ENCODE data around the gene LINC01488.

LINC01488 gene

DNA sequence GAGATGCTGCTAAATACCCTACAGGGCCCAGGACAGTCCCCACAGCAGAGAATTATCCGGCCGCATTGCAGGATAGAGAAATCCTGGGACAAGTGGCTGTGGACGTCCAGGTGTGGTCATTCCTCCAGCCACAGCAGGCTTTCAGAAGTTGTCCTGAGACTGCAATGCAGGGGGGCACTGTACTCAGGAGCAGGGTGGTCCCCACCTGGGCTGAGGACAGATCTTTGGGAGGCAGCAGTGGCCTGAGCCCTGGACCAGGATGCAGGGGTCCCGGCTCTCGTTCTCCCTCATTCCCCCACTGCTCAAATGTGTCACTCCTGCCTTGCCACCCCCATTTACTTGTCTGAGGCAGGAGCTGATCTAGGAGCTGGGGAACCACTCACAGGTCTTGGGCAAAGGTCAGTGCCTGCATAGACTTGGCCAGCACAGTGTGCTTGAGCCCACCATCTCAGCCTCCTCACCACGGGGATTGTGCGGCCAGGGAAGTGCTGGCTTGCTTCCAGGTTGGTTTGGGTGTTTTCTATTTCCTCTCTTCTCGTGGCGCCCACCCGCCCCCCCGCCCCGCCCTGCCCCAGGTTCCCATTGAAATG is 15.3 kb downstream of the LINC01488 start:
- Histone ChIP-seq H2AFZ (no peak overlapping the region), H3K4me3 (ENCODE audit: low read depth, low read length) (no peak overlapping the region), H3K27me3 (ENCODE audit: control insufficient read depth, insufficient read depth, low read length) (no peaks in the 10 kb centered on the region), H3K27ac (no peak overlapping the region), H3K4me2 (ENCODE audit: low read length) (no peak overlapping the region), H3K4me1 (no peaks in the 10 kb centered on the region), H3K9ac (no peak overlapping the region), H3K79me2 (no peaks in the 10 kb centered on the region), H3K36me3 (ENCODE audit: control insufficient read depth, insufficient read depth, low read length) (no peaks in the 10 kb centered on the region), H3K9me3 (ENCODE audit: control insufficient read depth, low read length) (no peaks in the 10 kb centered on the region)
- TF ChIP-seq, protein P1, sequence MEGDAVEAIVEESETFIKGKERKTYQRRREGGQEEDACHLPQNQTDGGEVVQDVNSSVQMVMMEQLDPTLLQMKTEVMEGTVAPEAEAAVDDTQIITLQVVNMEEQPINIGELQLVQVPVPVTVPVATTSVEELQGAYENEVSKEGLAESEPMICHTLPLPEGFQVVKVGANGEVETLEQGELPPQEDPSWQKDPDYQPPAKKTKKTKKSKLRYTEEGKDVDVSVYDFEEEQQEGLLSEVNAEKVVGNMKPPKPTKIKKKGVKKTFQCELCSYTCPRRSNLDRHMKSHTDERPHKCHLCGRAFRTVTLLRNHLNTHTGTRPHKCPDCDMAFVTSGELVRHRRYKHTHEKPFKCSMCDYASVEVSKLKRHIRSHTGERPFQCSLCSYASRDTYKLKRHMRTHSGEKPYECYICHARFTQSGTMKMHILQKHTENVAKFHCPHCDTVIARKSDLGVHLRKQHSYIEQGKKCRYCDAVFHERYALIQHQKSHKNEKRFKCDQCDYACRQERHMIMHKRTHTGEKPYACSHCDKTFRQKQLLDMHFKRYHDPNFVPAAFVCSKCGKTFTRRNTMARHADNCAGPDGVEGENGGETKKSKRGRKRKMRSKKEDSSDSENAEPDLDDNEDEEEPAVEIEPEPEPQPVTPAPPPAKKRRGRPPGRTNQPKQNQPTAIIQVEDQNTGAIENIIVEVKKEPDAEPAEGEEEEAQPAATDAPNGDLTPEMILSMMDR (IDR thresholded peaks at IDR 0.05), result no peak

DNA sequence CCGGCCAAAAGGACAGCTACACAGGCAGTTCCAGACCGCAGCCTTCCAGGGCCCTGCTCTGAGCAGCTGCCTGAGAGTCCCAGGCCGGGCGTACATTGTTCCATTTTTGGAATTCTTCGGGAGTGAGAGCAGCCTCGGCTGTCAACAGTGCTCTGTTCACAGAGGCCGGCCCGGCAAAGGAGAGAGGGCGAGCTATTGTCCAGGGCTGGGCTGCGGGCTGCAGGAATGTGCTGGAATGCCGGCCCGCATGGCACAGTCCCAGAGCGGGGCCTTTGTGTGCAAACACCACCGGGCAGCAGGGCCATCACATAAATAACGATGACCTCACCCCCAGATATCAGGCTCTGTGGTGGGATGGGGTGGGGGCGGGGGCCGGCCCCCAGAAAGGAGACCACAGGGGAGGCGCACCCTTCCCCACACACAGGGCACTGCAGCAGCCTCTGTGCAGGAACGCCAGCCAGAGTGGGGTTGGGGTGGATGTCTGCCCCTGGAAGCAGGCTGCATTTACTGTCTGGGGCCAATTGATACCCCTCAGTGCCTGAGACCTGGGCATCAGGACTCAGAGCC is 15.8 kb downstream of the LINC01488 start:
- Histone ChIP-seq H3K36me3 (ENCODE audit: control insufficient read depth, insufficient read depth, low read length) (no peaks in the 10 kb centered on the region), H3K27me3 (ENCODE audit: control insufficient read depth, insufficient read depth, low read length) (no peaks in the 10 kb centered on the region), H3K4me2 (ENCODE audit: low read length) (no peak overlapping the region), H3K79me2 (no peaks in the 10 kb centered on the region), H3K4me3 (ENCODE audit: low read depth, low read length) (no peak overlapping the region), H3K9ac (no peak overlapping the region), H3K27ac (no peak overlapping the region), H2AFZ (no peak overlapping the region), H3K4me1 (no peaks in the 10 kb centered on the region), H3K9me3 (ENCODE audit: control insufficient read depth, low read length) (no peaks in the 10 kb centered on the region)
- TF ChIP-seq, protein P1 (IDR thresholded peaks at IDR 0.05), result no peak

DNA sequence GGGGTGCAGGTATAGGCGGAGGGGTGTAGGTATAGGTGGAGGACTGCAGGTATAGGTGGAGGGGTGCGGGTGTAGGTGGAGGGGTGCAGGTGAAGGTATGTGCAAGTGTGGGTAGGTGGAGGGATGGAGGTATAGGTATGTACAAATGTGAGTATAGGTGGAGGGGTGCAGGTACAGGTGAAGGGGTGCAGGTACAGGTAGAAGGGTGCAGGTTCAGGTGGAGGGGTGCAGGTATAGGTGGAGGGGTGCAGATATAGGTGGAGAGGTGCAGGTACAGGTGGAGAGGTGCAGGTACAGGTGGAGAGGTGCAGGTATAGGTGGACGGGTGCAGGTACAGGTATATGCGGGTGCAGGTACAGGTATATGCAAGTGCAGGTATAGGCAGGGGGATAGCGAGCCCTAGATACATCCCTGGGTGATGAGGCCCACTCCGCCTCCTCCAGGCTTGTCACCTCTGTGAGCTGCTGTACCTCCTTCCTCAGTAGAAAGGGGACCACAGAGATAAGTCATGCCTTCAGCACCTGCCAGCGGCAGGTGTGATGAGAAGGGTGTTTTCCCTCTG is 17.2 kb downstream of the LINC01488 start:
- H3K9me3 ChIP-seq (ENCODE audit: control insufficient read depth, low read length), result no peaks in the 10 kb centered on the region
- no peaks in the 10 kb centered on the region for H3K36me3 ChIP-seq (ENCODE audit: control insufficient read depth, insufficient read depth, low read length)
- H3K27ac ChIP-seq, result no peak overlapping the region
- no peak overlapping the region for H3K4me3 ChIP-seq (ENCODE audit: low read depth, low read length)
- H3K4me1 ChIP-seq, result no peaks in the 10 kb centered on the region
- H2AFZ ChIP-seq, result no peak overlapping the region
- TF ChIP-seq, protein P1 (IDR thresholded peaks at IDR 0.05), result no peak
- H3K27me3 ChIP-seq (ENCODE audit: control insufficient read depth, insufficient read depth, low read length), result no peaks in the 10 kb centered on the region
- no peak overlapping the region for H3K9ac ChIP-seq
- no peak overlapping the region for H3K4me2 ChIP-seq (ENCODE audit: low read length)
- no peaks in the 10 kb centered on the region for H3K79me2 ChIP-seq

DNA sequence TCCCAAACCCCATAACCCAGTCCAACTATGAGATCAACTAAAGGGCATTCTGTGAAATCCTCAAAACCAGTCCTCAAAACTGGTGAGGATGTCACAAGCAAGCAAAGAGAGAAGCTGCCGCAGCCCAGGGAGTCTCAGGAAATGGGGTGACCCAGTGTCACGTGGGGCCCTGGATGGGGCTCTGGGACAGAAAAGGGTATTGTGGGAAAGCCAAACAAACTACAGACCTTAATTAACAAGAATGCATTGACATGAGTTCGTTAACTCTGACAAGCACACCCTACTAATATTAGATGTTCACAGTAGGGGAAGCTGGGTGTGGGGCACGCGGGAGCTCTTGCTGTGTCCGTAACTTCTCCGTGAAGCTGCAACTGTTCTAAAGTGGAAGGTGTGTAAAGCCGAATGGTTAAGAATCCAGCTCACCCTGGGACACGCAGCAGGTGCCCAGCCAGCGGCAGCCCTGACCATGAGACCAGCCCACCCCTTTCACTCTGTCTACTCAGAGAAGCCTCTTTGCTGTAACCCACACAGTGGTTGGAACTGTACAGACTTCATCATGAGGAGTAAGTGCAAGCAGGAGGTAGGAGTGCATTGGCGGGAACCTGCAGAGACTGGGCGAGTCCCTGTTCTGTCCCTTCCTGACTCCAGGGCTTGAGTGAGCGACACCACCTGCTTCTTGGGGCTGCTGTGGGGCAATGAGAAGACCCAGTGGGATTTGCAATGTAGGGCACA is 17.9 kb downstream of the LINC01488 start:
- Histone ChIP-seq H3K27me3 (ENCODE audit: control insufficient read depth, insufficient read depth, low read length) (no peaks in the 10 kb centered on the region), H3K79me2 (no peaks in the 10 kb centered on the region), H3K9ac (no peak overlapping the region), H3K9me3 (ENCODE audit: control insufficient read depth, low read length) (no peaks in the 10 kb centered on the region), H2AFZ (no peak overlapping the region), H3K36me3 (ENCODE audit: control insufficient read depth, insufficient read depth, low read length) (no peaks in the 10 kb centered on the region), H3K4me1 (no peaks in the 10 kb centered on the region), H3K27ac (no peak overlapping the region), H3K4me2 (ENCODE audit: low read length) (no peak overlapping the region), H3K4me3 (ENCODE audit: low read depth, low read length) (no peak overlapping the region)
- TF ChIP-seq, protein P1 (IDR thresholded peaks at IDR 0.05), result no peak

All from parathyroid adenoma (tissue), 2 donors.